Subcutaneous adipose tissue (tissue), 4 donors: ENCODE measurements around the gene IRAK3. TPM values are rescaled to one million over a fixed set of nuclear protein-coding genes. Genes with fewer than 3 reads are reported as not detected.

ENCODE experiments used
- CTCF ChIP-seq: fragments of 450-650 bp; IDR thresholded peaks from one replicate; pipeline ENCODE4 v1.5.1; 2016; ENCODE audit warnings: low read depth, mild to moderate bottlenecking, control low read depth, antibody characterized with exemption, moderate library complexity
- total RNA-seq, 4 donors: library from RNA; depleted of rRNA; stranded (reverse); fragments of >200 nt; gene quantifications; one replicate each; pipeline ENCODE4 v1.1.0, GENCODE V29; 2016

The IRAK3 gene
- total RNA-seq, 4 donors from 2014 or later: 83.5 to 111 (median 90.8) TPM

GRCh38 chr12:66289485-66289884 lies 100.5 kb downstream of the IRAK3 start:
- TF ChIP-seq CTCF: no peak

- TF ChIP-seq CTCF: no peak
Observed at GRCh38 chr12:66290716-66291200, 101.7 kb downstream of the IRAK3 start.

- TF ChIP-seq CTCF: no peak
Observed at GRCh38 chr12:66296176-66296683, 107.2 kb downstream of the IRAK3 start.

- no peak for TF ChIP-seq CTCF
Observed at GRCh38 chr12:66297080-66297479, 108.1 kb downstream of the IRAK3 start.

GRCh38 chr12:66297923-66298322 lies 108.9 kb downstream of the IRAK3 start:
- TF ChIP-seq CTCF: no peak

- TF ChIP-seq CTCF: no peak
Observed at GRCh38 chr12:66301944-66302826, 113.2 kb downstream of the IRAK3 start, which contains the start of gene HELB. Gene HELB (plus strand): TSS chr12:66302493. CDS start chr12:66302604, 111 bp downstream.

- TF ChIP-seq CTCF: no peak
Observed at GRCh38 chr12:66302827-66303169, 113.8 kb downstream of the IRAK3 start.

Other genes starting within 250 kb of the IRAK3 start
- 1 to 10 TPM; 4.9 to 6.8 (median 5.5) TPM for gene LLPH, start 58.5 kb upstream of the IRAK3 start, total RNA-seq
- gene TMBIM4, start 19.2 kb upstream of the IRAK3 start, total RNA-seq: 100 to 1,000 TPM; 179 to 309 (median 205) TPM
- 1 to 10 TPM; 4.0 to 7.5 (median 6.1) TPM for gene HELB, start 113.3 kb downstream of the IRAK3 start, total RNA-seq